Kidney epithelial cell (primary cell): Measurements from ENCODE around the gene ATP4A. TPM values are rescaled to one million over a fixed set of nuclear protein-coding genes. Genes with fewer than 3 reads are reported as not detected.

Experiments used
- DNase-seq: peaks from one replicate; pipeline ENCODE4 v3.0.0-alpha.2; 2010; ENCODE audit warnings: low read depth
- H3K27me3 ChIP-seq: 2 replicates; pipeline ENCODE4 v1.6.0; 2011; ENCODE audit warnings: low read length; ENCODE audit not compliant: control insufficient read depth, insufficient read depth
- H3K36me3 ChIP-seq: 2 replicates; pipeline ENCODE4 v1.5.1; 2011; ENCODE audit warnings: low read length; ENCODE audit not compliant: control insufficient read depth, insufficient read depth
- H3K4me3 ChIP-seq: 2 replicates; pipeline ENCODE4 v1.5.1; 2011; ENCODE audit warnings: low read depth, mild to moderate bottlenecking, control low read depth, low read length
- CTCF ChIP-seq: IDR thresholded peaks from 2 replicates; pipeline ENCODE4 v1.5.1; 2011; ENCODE audit warnings: mild to moderate bottlenecking, moderate library complexity, low read length, control low read depth, inconsistent platforms; ENCODE audit not compliant: insufficient read depth, poor library complexity, severe bottlenecking
- total RNA-seq: library from RNA; depleted of rRNA; stranded (reverse); fragments of >200 nt; gene quantifications from 2 replicates; pipeline ENCODE4 v1.2.3, GENCODE V29; 2015

ATP4A gene
- total RNA-seq, 1 donor from 2014 or later, result not detected

GRCh38 chr19:35543280-35544109 is 20.0 kb downstream of the ATP4A start:
- no peak for DNase-seq

GRCh38 chr19:35542209-35542608 is 21.2 kb downstream of the ATP4A start:
- DNase-seq, result no peak
- Histone ChIP-seq H3K36me3 (no peaks in the 10 kb centered on the region), H3K4me3 (no peak overlapping the region), H3K27me3 (no peaks in the 10 kb centered on the region)
- TF ChIP-seq CTCF, result no peak

More at GRCh38 chr19:35543280-35544109, 20.0 kb downstream of the ATP4A start:
- no peaks in the 10 kb centered on the region for H3K36me3 ChIP-seq
- no peak for TF ChIP-seq CTCF
- H3K27me3 ChIP-seq, result no peaks in the 10 kb centered on the region
- H3K4me3 ChIP-seq, result no peak overlapping the region

GRCh38 chr19:35540356-35540927 is 23.0 kb downstream of the ATP4A start:
- no peak for DNase-seq
- TF ChIP-seq CTCF, result no peak
- H3K36me3 ChIP-seq, result no peaks in the 10 kb centered on the region
- no peaks in the 10 kb centered on the region for H3K27me3 ChIP-seq
- no peak overlapping the region for H3K4me3 ChIP-seq

GRCh38 chr19:35539850-35540249 is 23.6 kb downstream of the ATP4A start:
- Histone ChIP-seq H3K4me3 (no peak overlapping the region), H3K27me3 (no peaks in the 10 kb centered on the region), H3K36me3 (no peaks in the 10 kb centered on the region)
- no peak for DNase-seq
- no peak for TF ChIP-seq CTCF

- no peak overlapping the region for H3K4me3 ChIP-seq
Measured at GRCh38 chr19:35539314-35539713, 24.1 kb downstream of the ATP4A start.

More at GRCh38 chr19:35539314-35539713, 24.1 kb downstream of the ATP4A start:
- DNase-seq, result no peak
- no peak for TF ChIP-seq CTCF
- Histone ChIP-seq H3K27me3 (peaks cover 3% of the 10 kb centered on the region), H3K36me3 (no peaks in the 10 kb centered on the region)
